Measurements from ENCODE around the gene EPS8L3. TPM values are rescaled to one million over a fixed set of nuclear protein-coding genes. Genes with fewer than 3 reads are reported as not detected.

EPS8L3 gene
- not detected in 2 replicates for total RNA-seq

- DNase-seq (ENCODE audit: insufficient read length, low spot score, missing footprints) = peak; percentile 67
- Histone ChIP-seq H3K9me3 (ENCODE audit: low read depth, low read length) (no peaks in the 10 kb centered on the region), H2AFZ (ENCODE audit: low read length) (no peak within 1 kb of the TSS), H3K4me2 (ENCODE audit: insufficient read depth, low read length) (no peak within 1 kb of the TSS), H3K27ac (ENCODE audit: low read depth, low read length) (no peak within 1 kb of the TSS), H3K4me3 (ENCODE audit: insufficient read depth, low read length) (no peak within 1 kb of the TSS), H3K27me3 (ENCODE audit: insufficient read depth, low read length) (peaks cover 2% of the 10 kb centered on the region), H3K79me2 (ENCODE audit: insufficient read depth, low read length) (no peaks in the 10 kb centered on the region), H3K4me1 (ENCODE audit: insufficient read depth, low read length) (no peaks in the 10 kb centered on the region), H3K36me3 (ENCODE audit: insufficient read depth, low read length) (no peaks in the 10 kb centered on the region), H4K20me1 (ENCODE audit: insufficient read depth, low read length) (no peaks in the 10 kb centered on the region)
- TF ChIP-seq CTCF (IDR thresholded peaks at IDR 0.05; ENCODE audit: extremely low read depth, low read depth, low read length) = no peak
Observed at GRCh38 chr1:109763646-109764415, at the start of gene EPS8L3. EPS8L3 (minus strand) TSS chr1:109763923; CDS start chr1:109761749, 2,174 bp downstream.

- Histone ChIP-seq H3K36me3 (ENCODE audit: insufficient read depth, low read length) (no peaks in the 10 kb centered on the region), H3K4me1 (ENCODE audit: insufficient read depth, low read length) (peaks cover 7% of the 10 kb centered on the region), H3K9me3 (ENCODE audit: low read depth, low read length) (peaks cover 3% of the 10 kb centered on the region), H3K79me2 (ENCODE audit: insufficient read depth, low read length) (no peaks in the 10 kb centered on the region), H2AFZ (ENCODE audit: low read length) (no peak overlapping the region), H4K20me1 (ENCODE audit: insufficient read depth, low read length) (no peaks in the 10 kb centered on the region), H3K4me3 (ENCODE audit: insufficient read depth, low read length) (no peak overlapping the region), H3K27ac (ENCODE audit: low read depth, low read length) (no peak overlapping the region), H3K4me2 (ENCODE audit: insufficient read depth, low read length) (no peak overlapping the region), H3K27me3 (ENCODE audit: insufficient read depth, low read length) (no peaks in the 10 kb centered on the region)
- TF ChIP-seq CTCF (IDR thresholded peaks at IDR 0.05; ENCODE audit: extremely low read depth, low read depth, low read length) = no peak
- no peak for DNase-seq (ENCODE audit: insufficient read length, low spot score, missing footprints)
Observed at GRCh38 chr1:109812691-109813393, 49.1 kb upstream of the EPS8L3 start.

GRCh38 chr1:109808703-109809102 is 45.0 kb upstream of the EPS8L3 start:
- no peaks in the 10 kb centered on the region for H4K20me1 ChIP-seq (ENCODE audit: insufficient read depth, low read length)
- no peak overlapping the region for H2AFZ ChIP-seq (ENCODE audit: low read length)
- H3K27me3 ChIP-seq (ENCODE audit: insufficient read depth, low read length) = no peaks in the 10 kb centered on the region
- H3K4me3 ChIP-seq (ENCODE audit: insufficient read depth, low read length) = no peak overlapping the region
- no peaks in the 10 kb centered on the region for H3K9me3 ChIP-seq (ENCODE audit: low read depth, low read length)
- H3K4me2 ChIP-seq (ENCODE audit: insufficient read depth, low read length) = no peak overlapping the region
- no peak for DNase-seq (ENCODE audit: insufficient read length, low spot score, missing footprints)
- no peak overlapping the region for H3K27ac ChIP-seq (ENCODE audit: low read depth, low read length)
- peaks cover 20% of the 10 kb centered on the region for H3K4me1 ChIP-seq (ENCODE audit: insufficient read depth, low read length)
- H3K36me3 ChIP-seq (ENCODE audit: insufficient read depth, low read length) = no peaks in the 10 kb centered on the region
- H3K79me2 ChIP-seq (ENCODE audit: insufficient read depth, low read length) = no peaks in the 10 kb centered on the region
- TF ChIP-seq CTCF (IDR thresholded peaks at IDR 0.05; ENCODE audit: extremely low read depth, low read depth, low read length) = no peak

Measured in osteoblast (primary cell).